ENCODE results near the gene FNDC1.

DNA sequence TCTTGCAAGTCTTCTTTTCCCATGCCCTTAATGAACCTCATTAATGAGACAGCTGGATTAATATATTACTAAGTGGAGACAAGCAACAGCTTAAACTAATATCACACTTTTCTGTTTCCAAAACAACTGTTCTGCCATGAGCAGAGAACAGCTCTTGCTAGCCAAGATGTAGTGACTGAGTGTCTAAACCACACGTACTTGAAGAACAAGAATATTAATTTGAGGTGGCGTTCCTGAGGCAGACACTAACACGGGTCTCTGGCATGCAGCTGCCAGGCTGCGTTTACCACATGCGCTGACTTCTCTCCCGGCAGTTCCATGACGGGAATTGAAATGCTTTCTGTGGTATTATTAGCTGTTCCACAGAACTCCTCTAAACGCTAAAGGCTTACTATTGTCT is 80.6 kb downstream of the FNDC1 start:
- TF ChIP-seq, protein P1, sequence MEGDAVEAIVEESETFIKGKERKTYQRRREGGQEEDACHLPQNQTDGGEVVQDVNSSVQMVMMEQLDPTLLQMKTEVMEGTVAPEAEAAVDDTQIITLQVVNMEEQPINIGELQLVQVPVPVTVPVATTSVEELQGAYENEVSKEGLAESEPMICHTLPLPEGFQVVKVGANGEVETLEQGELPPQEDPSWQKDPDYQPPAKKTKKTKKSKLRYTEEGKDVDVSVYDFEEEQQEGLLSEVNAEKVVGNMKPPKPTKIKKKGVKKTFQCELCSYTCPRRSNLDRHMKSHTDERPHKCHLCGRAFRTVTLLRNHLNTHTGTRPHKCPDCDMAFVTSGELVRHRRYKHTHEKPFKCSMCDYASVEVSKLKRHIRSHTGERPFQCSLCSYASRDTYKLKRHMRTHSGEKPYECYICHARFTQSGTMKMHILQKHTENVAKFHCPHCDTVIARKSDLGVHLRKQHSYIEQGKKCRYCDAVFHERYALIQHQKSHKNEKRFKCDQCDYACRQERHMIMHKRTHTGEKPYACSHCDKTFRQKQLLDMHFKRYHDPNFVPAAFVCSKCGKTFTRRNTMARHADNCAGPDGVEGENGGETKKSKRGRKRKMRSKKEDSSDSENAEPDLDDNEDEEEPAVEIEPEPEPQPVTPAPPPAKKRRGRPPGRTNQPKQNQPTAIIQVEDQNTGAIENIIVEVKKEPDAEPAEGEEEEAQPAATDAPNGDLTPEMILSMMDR (IDR thresholded peaks at IDR 0.05) = no peak
- TF ChIP-seq EP300 (IDR thresholded peaks at IDR 0.05) (no peak), POLR2A (IDR thresholded peaks at IDR 0.05) (no peak)

Data from ovary (tissue), 3 donors.